Activated naive CD4-positive, alpha-beta T cell treated with anti-CD3 and anti-CD28 coated beads, Interleukin-2, amount 10 ng/mL, durations not matched to agents 7 days and 5 days (primary cell): Measurements from ENCODE around the gene PUM2.

Experiments
- CTCF ChIA-PET: fragments of 350-600 bp; sonication (Branson Sonifier 250); formaldehyde crosslinking; loops from one replicate; lab custom pipeline; 2021; ENCODE audit warnings: antibody characterized with exemption; lab: Charles Lee
- DNase-seq: peaks from one replicate; pipeline ENCODE4 v3.0.0-alpha.2; 2020
- H3K27ac Mint-ChIP-seq: one replicate; pipeline ENCODE4 v1.8.0; 2021; ENCODE audit warnings: mild to moderate bottlenecking, moderate library complexity, mixed read lengths
- H3K27me3 Mint-ChIP-seq: one replicate; pipeline ENCODE4 v1.8.0; 2021; ENCODE audit warnings: mild to moderate bottlenecking, mixed read lengths
- H3K36me3 Mint-ChIP-seq: one replicate; pipeline ENCODE4 v1.8.0; 2021; ENCODE audit warnings: mixed read lengths
- H3K4me1 Mint-ChIP-seq: one replicate; pipeline ENCODE4 v1.8.0; 2021; ENCODE audit warnings: mixed read lengths
- H3K4me3 Mint-ChIP-seq: one replicate; pipeline ENCODE4 v1.8.0; 2021; ENCODE audit warnings: mild to moderate bottlenecking, moderate library complexity, mixed read lengths
- H3K9me3 Mint-ChIP-seq: one replicate; pipeline ENCODE4 v1.8.0; 2021; ENCODE audit warnings: mixed read lengths

Gene PUM2

DNA sequence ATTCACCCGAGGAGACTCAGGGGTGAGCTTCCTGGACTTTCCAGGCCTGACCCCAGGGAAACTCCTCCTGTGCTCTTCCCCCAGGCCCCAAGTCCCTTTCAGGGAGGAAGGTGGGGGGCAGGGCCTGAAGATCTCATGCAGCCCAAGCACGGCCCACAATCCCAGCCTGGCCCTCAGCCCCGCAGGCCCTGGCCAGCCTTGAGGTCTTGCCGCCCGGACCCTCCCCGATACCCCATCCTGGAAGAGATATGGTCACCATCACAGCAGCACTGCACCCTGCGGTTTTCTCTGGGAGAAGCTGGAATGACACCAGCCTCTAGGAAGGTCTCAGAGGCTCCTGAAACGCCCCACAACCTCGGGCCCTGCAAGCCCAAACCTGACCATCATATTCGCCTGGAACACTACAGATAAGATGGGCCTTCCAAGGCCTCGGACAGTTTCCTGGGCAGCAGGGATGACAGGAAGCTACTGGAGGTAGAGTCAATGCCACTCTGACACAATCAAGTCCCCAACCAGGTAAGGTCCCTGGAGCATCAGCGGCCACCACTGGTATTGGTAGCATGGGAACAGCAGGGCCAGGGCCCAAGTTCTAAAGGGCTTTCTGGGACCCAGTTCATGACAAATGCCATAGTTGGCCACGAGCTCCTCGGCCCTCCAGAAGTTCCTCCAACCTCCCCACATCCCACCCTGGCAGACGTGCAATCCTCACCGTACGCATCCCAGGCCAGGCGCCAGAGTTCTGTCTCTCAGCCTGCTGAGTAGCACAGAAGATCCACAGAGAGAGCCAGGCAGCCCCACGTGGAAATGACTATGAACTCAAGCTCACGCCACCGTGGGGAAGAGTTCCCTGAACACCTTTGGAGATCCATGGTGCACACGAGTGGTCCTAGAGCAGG, 134.3 kb downstream of the PUM2 start:
- CTCF ChIA-PET, result interaction anchor here (1.2 kb wide), 1 partner anchor 9 kb away, joined by 7 read pairs; no protein-coding TSS in a partner anchor
- Mint-ChIP-seq H3K27ac (no peak overlapping the region), H3K4me1 (no peaks in the 10 kb centered on the region), H3K4me3 (no peak overlapping the region), H3K36me3 (no peaks in the 10 kb centered on the region), H3K9me3 (no peaks in the 10 kb centered on the region), H3K27me3 (peaks cover 48% of the 10 kb centered on the region)
- DNase-seq, result no peak

- H3K27me3 Mint-ChIP-seq, result peaks cover 47% of the 10 kb centered on the region
- H3K9me3 Mint-ChIP-seq, result no peaks in the 10 kb centered on the region
- no peak for DNase-seq
- H3K4me1 Mint-ChIP-seq, result no peaks in the 10 kb centered on the region
- CTCF ChIA-PET, result interaction anchor here (2.5 kb wide), 1 partner anchor 10 kb away, joined by 9 read pairs; no protein-coding TSS in a partner anchor
- no peak overlapping the region for H3K27ac Mint-ChIP-seq
- H3K4me3 Mint-ChIP-seq, result no peak overlapping the region
- H3K36me3 Mint-ChIP-seq, result no peaks in the 10 kb centered on the region
Observed at GRCh38 chr2:20215183-20216040, 135.2 kb downstream of the PUM2 start.

DNA sequence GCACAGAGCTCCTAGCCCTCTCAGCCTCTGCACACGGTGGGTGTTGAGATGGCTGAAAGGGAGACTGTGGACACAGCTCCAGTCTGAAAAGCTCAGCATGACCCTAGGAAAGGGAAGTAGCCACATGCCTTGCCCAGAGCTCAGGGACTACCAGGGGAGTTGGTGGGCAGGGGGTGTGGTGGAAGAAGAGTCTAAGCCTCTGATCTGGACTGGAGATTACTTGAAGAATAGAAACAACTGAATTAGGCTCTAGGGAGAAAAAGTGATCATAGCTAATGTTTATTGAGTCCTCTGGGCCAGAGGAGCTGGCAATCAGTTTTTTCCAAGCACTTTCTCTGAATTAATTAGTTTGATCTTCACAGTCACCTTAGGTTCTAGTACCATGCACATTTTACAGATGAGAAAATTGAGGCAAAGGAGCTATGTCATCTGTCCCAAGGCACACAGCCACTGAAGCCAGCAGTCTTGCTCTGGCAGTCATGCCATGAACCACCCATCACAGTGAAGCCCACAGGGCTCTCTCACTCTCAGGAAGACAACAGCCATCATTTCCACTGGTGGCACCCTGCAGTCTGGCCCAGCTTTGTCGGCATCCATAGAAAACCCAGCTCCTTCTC, 136.0 kb downstream of the PUM2 start:
- no peak overlapping the region for H3K4me3 Mint-ChIP-seq
- no peak overlapping the region for H3K27ac Mint-ChIP-seq
- no peaks in the 10 kb centered on the region for H3K9me3 Mint-ChIP-seq
- peaks cover 43% of the 10 kb centered on the region for H3K27me3 Mint-ChIP-seq
- H3K4me1 Mint-ChIP-seq, result no peaks in the 10 kb centered on the region
- CTCF ChIA-PET, result interaction anchor here (0.5 to 2.5 kb wide), 2 partner anchors 11 to 194 kb away, joined by 3 to 9 read pairs; no protein-coding TSS in a partner anchor
- H3K36me3 Mint-ChIP-seq, result no peaks in the 10 kb centered on the region
- no peak for DNase-seq

DNA sequence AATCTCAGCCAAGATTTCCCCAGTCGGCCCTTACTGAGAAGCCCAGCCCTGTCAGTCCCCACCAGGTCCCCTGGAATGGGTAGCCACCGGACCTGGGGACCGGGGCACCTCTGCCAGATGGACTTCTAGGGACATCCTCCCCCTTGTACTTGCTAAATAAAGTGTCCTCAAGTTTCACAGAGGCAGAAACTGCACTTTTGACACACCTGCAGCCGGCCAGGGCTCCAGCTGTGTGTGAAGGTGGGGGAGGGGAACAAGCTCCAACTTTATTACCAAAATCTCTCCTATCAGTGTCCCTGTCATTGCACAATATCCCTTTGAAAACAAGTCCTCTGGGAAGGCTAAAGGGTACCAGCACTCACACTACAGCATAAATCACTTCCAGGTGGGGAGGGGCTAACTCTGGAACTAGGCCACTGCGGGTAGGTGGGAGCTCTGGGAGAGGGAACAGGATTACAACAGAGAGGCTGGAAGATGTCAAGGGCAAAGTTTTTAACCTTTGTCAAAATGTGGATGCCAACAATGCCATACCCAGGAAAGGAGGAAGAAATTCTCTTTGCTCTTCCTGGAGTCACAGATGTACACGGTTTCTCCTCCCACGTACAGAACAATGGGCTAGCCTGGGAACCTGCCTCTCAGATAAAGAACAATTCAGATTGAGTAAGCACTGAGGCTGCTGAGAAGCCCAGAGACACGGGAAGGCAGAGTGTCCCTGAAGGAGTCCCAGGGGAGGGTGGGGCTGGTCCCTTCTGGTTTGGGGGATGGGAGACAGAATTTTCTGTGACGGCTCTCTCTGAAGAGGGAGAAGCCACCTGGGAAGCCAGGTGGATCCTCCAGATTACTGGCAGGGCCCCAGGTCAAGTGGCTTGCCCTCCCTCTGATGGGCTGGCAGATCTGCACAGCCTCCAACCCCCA, 136.7 kb downstream of the PUM2 start:
- Mint-ChIP-seq H3K4me1 (no peaks in the 10 kb centered on the region), H3K4me3 (no peak overlapping the region), H3K27ac (no peak overlapping the region), H3K9me3 (no peaks in the 10 kb centered on the region), H3K36me3 (no peaks in the 10 kb centered on the region), H3K27me3 (peaks cover 37% of the 10 kb centered on the region)
- CTCF ChIA-PET, result interaction anchor here (0.5 to 2.5 kb wide), 2 partner anchors 12 to 194 kb away, joined by 3 to 9 read pairs; no protein-coding TSS in a partner anchor
- DNase-seq, result no peak

DNA sequence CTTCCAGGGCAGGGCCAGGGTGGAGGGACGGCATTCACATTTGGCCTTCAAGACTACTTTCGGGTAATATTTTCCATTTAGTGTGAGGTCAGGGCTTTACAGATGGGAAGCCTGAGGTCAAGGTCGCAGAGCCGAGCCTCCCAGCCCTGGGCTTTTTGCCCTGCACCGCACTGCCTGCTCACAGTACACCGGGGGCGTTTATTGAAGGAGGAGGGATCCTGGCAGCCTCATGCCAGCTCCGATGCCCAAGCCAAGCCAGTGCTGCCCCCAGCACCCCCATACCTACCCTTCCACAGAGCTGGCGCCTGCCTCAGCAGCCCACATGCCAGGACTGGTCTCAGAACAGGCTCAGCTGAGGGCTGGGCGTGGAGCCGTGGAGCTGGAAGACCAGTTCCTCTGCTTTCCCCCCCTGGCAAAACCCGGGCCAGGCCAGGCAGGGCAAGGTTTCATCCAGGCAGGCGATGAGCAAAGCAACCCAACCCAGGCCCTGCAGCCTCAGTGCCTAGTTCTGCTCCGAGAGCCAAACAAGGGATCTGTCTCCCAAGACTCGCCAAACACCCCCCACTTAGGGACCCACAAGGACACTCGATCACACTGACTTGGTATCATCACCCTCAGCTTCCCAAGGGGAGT, 137.7 kb downstream of the PUM2 start:
- Mint-ChIP-seq H3K27me3 (peaks cover 37% of the 10 kb centered on the region), H3K4me1 (no peaks in the 10 kb centered on the region), H3K4me3 (no peak overlapping the region), H3K9me3 (no peaks in the 10 kb centered on the region), H3K27ac (no peak overlapping the region), H3K36me3 (no peaks in the 10 kb centered on the region)
- CTCF ChIA-PET, result interaction anchor here (2.5 kb wide), 1 partner anchor 12 kb away, joined by 9 read pairs; no protein-coding TSS in a partner anchor
- no peak for DNase-seq

DNA sequence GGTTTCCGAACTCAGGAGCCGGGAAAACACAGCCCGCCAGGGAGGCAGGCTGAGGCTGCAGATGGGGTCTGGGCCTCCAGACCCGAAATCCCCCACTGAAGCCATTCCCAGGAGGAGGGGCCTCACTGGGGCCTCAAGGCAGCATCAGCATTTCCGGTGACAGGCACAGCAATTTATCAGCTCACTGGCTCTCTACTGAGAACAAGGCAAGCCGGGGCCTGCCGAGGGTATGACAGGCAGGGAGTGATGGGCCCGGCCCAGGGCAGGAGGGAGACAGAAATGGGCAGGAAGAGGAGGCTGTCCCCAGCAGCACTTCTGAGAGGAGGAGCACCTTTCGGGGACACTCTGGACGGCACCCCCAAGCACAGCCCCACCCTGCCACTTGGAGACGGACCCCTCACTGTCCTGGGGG, 138.2 kb downstream of the PUM2 start:
- Mint-ChIP-seq H3K36me3 (no peaks in the 10 kb centered on the region), H3K9me3 (no peaks in the 10 kb centered on the region), H3K27me3 (peaks cover 34% of the 10 kb centered on the region), H3K27ac (no peak overlapping the region), H3K4me1 (no peaks in the 10 kb centered on the region), H3K4me3 (no peak overlapping the region)
- no peak for DNase-seq
- CTCF ChIA-PET, result no interaction called here

- no peak overlapping the region for H3K27ac Mint-ChIP-seq
- no peaks in the 10 kb centered on the region for H3K36me3 Mint-ChIP-seq
- peaks cover 34% of the 10 kb centered on the region for H3K27me3 Mint-ChIP-seq
- H3K4me1 Mint-ChIP-seq, result no peaks in the 10 kb centered on the region
- no peak for DNase-seq
- no peaks in the 10 kb centered on the region for H3K9me3 Mint-ChIP-seq
- no peak overlapping the region for H3K4me3 Mint-ChIP-seq
- CTCF ChIA-PET, result interaction anchor here (1.0 kb wide), 1 partner anchor 14 kb away, joined by 4 read pairs; the partner anchor contains the start of gene SDC1
Observed at GRCh38 chr2:20211860-20212458, 138.7 kb downstream of the PUM2 start.

DNA sequence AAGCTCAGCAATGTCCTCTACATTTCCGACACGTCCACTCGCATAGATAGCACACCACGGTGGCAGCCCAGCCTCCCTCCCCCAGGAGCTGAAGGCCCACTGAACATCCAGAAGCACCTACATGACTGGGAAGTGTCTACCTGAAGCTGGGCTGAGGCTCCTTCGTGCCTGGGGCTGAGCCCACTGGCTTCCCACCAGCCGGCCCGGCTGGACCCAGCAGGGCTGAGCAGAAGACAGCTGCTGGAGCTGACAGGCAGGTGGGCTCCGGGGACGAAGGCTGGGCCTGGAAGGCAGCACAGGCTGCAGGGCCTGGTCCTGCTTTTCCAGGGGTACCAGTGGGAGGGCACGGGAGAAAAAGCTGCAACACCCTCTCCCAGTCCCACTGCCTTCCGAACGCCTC, 139.2 kb downstream of the PUM2 start:
- no peak for DNase-seq
- Mint-ChIP-seq H3K9me3 (no peaks in the 10 kb centered on the region), H3K36me3 (no peaks in the 10 kb centered on the region), H3K4me3 (no peak overlapping the region), H3K4me1 (no peaks in the 10 kb centered on the region), H3K27ac (no peak overlapping the region), H3K27me3 (peaks cover 31% of the 10 kb centered on the region)
- CTCF ChIA-PET, result interaction anchor here (1.0 kb wide), 1 partner anchor 14 kb away, joined by 4 read pairs; the partner anchor contains the start of gene SDC1

DNA sequence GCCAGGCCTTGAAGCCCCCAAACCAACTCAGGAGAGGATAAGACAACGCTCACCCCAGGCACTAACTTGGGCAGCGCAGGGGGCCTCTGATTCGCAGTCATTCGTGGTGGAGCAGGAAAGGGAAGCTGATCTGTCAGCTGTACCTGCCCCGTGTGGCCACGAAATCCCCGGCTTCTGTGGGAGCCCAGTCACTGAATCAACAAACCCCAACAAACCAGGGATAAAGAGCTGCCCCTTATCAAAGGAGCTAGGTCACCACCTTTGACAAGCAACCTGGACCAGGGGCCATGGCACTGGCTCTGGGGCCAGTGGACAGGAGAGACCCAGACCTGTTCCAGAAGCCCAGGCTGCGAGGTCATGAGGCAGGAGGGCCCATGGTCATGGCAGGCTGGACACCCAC, 140.2 kb downstream of the PUM2 start:
- CTCF ChIA-PET, result no interaction called here
- no peaks in the 10 kb centered on the region for H3K9me3 Mint-ChIP-seq
- no peak overlapping the region for H3K27ac Mint-ChIP-seq
- no peaks in the 10 kb centered on the region for H3K4me1 Mint-ChIP-seq
- no peak overlapping the region for H3K4me3 Mint-ChIP-seq
- no peak for DNase-seq
- no peaks in the 10 kb centered on the region for H3K36me3 Mint-ChIP-seq
- H3K27me3 Mint-ChIP-seq, result peaks cover 23% of the 10 kb centered on the region

DNA sequence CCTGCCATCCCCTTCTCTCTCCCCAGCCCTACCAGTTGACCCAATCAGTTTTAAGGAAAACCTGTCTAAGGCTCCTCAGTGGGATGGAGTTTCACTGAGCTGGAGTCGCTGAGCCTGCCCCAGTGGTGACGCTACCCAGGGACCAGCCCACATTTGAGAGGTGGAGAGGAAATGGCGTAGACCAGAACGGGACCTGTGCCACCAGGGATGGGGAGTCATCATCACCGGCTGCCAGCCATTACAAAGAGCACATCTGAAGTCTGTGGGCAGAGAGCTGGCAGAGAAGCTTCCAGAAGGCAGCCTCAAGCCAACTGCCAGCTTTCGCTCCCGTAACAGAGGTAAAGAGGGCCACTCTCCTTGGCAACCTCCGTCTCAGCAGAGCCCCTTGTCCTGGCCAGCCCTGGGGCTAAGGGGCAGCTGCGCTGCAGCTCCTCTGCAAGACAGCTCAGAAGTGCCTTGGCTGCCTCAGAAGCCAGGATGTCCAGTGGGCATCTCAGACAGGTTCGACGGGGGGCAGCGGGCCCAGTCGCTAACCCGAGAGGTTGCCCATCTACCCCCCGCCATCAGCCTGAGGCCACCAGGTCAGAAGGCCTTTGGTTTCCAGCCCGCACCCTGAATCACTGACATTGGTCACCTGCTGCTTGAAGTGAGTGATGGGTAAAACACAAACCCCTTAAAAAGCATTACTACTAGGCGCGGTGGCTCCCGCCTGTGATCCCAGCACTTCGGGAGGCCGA, 141.1 kb downstream of the PUM2 start:
- H3K4me3 Mint-ChIP-seq, result no peak overlapping the region
- no peak for DNase-seq
- H3K9me3 Mint-ChIP-seq, result no peaks in the 10 kb centered on the region
- H3K4me1 Mint-ChIP-seq, result no peaks in the 10 kb centered on the region
- H3K27me3 Mint-ChIP-seq, result peaks cover 19% of the 10 kb centered on the region
- CTCF ChIA-PET, result interaction anchor here (1.0 kb wide), 1 partner anchor 16 kb away, joined by 3 read pairs; no protein-coding TSS in a partner anchor
- H3K36me3 Mint-ChIP-seq, result no peaks in the 10 kb centered on the region
- H3K27ac Mint-ChIP-seq, result no peak overlapping the region

- Mint-ChIP-seq H3K36me3 (no peaks in the 10 kb centered on the region), H3K4me3 (no peak overlapping the region), H3K27me3 (peaks cover 15% of the 10 kb centered on the region), H3K4me1 (no peaks in the 10 kb centered on the region), H3K27ac (no peak overlapping the region), H3K9me3 (no peaks in the 10 kb centered on the region)
- CTCF ChIA-PET, result no interaction called here
- DNase-seq, result no peak
Observed at GRCh38 chr2:20208476-20208859, 142.2 kb downstream of the PUM2 start.

- no peak overlapping the region for H3K4me3 Mint-ChIP-seq
- CTCF ChIA-PET, result no interaction called here
- H3K27me3 Mint-ChIP-seq, result peaks cover 9% of the 10 kb centered on the region
- H3K9me3 Mint-ChIP-seq, result no peaks in the 10 kb centered on the region
- no peak overlapping the region for H3K27ac Mint-ChIP-seq
- DNase-seq, result no peak
- no peaks in the 10 kb centered on the region for H3K36me3 Mint-ChIP-seq
- no peaks in the 10 kb centered on the region for H3K4me1 Mint-ChIP-seq
Observed at GRCh38 chr2:20207051-20207450, 143.6 kb downstream of the PUM2 start.
